Peyer's patch (tissue), 4 donors: ENCODE data around the gene F7.

ENCODE experiments used
- POLR2A ChIP-seq, 2 donors: fragments of 450-650 bp; IDR thresholded peaks; one replicate each; pipeline ENCODE4 v1.5.1; 2017; ENCODE audit warnings: antibody characterized with exemption in 2 of 2, mild to moderate bottlenecking in 2 of 2, moderate library complexity in 2 of 2
- TF ChIP-seq, protein P1 (sequence below), 6 experiments: fragments of 450-650 bp in 4 of 6; fragments of 200-600 bp in 2 of 6; sonication (generic) in 1 of 6; IDR thresholded peaks; one replicate each; pipeline ENCODE4 v1.5.1; 2017 to 2019; ENCODE audit warnings: antibody characterized with exemption in 6 of 6, mild to moderate bottlenecking in 3 of 6, moderate library complexity in 1 of 6

DNA sequence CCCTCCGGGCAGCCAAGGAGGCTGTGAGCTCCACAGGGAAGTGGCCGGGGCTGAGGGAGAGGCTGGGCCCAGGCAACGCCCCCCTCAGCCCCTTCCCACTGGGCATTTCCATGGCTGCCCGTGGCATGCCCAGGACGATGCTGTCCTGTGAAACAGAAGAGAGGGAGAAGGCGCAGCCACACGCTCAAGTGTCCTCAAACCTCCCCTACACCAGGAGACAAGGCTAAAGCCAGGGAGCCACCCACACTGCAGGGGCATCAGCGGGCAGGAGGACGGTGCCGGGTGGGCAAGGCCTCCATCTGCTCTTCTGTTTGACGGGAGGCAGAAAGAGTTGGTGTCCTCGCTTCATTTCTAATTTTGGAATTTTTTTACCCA, 38.7 kb downstream of the F7 start:
- TF ChIP-seq, protein P1, sequence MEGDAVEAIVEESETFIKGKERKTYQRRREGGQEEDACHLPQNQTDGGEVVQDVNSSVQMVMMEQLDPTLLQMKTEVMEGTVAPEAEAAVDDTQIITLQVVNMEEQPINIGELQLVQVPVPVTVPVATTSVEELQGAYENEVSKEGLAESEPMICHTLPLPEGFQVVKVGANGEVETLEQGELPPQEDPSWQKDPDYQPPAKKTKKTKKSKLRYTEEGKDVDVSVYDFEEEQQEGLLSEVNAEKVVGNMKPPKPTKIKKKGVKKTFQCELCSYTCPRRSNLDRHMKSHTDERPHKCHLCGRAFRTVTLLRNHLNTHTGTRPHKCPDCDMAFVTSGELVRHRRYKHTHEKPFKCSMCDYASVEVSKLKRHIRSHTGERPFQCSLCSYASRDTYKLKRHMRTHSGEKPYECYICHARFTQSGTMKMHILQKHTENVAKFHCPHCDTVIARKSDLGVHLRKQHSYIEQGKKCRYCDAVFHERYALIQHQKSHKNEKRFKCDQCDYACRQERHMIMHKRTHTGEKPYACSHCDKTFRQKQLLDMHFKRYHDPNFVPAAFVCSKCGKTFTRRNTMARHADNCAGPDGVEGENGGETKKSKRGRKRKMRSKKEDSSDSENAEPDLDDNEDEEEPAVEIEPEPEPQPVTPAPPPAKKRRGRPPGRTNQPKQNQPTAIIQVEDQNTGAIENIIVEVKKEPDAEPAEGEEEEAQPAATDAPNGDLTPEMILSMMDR (IDR thresholded peaks at IDR 0.05): no peak
- TF ChIP-seq POLR2A (IDR thresholded peaks at IDR 0.05): no peak
